ENCODE measurements around the gene UACA. TPM values are rescaled to one million over a fixed set of nuclear protein-coding genes. Genes with fewer than 3 reads are reported as not detected.

Gene UACA
- total and polyA plus RNA-seq, 2 of the 8 experiments (the other 6 are each of a cell fraction or from before 2014, with no cell fraction given): 28.6 to 38.9 TPM

DNA sequence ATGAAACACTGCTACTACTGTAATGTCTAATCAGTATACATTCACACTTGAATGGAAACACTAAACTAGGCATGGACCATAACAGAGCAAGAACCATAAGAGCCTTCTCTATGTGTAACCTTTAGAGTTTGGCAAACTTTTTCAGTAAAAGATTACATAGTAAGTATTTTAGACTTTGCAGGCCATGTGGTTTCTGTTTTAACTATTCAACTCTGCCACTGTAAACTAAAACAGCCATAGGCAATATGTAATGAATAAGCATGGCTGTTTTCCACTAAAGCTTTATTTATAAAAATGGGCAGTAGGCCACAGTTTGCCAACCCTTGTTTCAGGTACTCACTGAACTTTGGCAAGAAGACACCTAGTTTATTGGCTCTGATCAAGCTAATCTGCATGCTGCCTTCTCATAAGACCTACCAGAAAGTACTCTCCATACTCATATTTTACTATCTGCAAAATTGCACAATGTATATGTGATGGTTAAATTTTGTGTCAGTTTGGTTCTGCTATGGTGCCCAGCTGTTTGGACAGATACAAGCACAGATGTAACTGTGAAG is 46.0 kb downstream of the UACA start:
- no peak overlapping the region for H3K23ac ChIP-seq (ENCODE audit: insufficient read length)
- H2AFZ ChIP-seq (ENCODE audit: low read length): no peak overlapping the region
- no peak overlapping the region for H3K56ac ChIP-seq (replicated peaks; ENCODE audit: insufficient read length, low read depth, low read length)
- H3K9ac ChIP-seq (replicated peaks in 1 of 4; ENCODE audit: extremely low read depth in 1 of 4, low read depth in 3 of 4, low read length in 3 of 4): no peak overlapping the region
- H3K36me3 ChIP-seq (ENCODE audit: control insufficient read depth in 2 of 4, insufficient read depth in 4 of 4, low read length in 3 of 4): no peaks in the 10 kb centered on the region
- no peak for FAIRE-seq
- no peaks in the 10 kb centered on the region; a peak in 1 of 4 replicates for H3K79me2 ChIP-seq (ENCODE audit: control insufficient read depth in 1 of 2, insufficient read depth in 2 of 2, low read length in 2 of 2)
- no peaks in the 10 kb centered on the region for H3K9me3 ChIP-seq (ENCODE audit: insufficient read depth in 2 of 2, low read depth in 1 of 2, low read length in 1 of 2)
- no peak overlapping the region for H3K4me3 ChIP-seq (ENCODE audit: extremely low read depth in 1 of 4, insufficient read depth in 2 of 4, low read depth in 3 of 4, low read length in 4 of 4)
- H4K8ac ChIP-seq (ENCODE audit: extremely low read depth, insufficient read depth, low read length): no peak overlapping the region
- no peak overlapping the region for H3K18ac ChIP-seq (ENCODE audit: extremely low read depth, low read length)
- H4K5ac ChIP-seq (ENCODE audit: insufficient read length, low read depth, low read length): no peak overlapping the region
- no peak overlapping the region for H3K4me2 ChIP-seq (ENCODE audit: insufficient read depth in 1 of 2, low read depth in 2 of 2, low read length in 2 of 2)
- H2BK20ac ChIP-seq (ENCODE audit: low read length): no peak overlapping the region
- H4K20me1 ChIP-seq (replicated peaks in 1 of 2; ENCODE audit: control insufficient read depth in 1 of 2, insufficient read depth in 2 of 2, low read length in 2 of 2): peaks cover 0 to 1% of the 10 kb centered on the region in 2 experiments
- no peak overlapping the region for H2BK15ac ChIP-seq (ENCODE audit: low read length)
- H3K4me1 ChIP-seq (replicated peaks in 1 of 4; ENCODE audit: control insufficient read depth in 3 of 4, insufficient read depth in 4 of 4, low read length in 3 of 4): 0 out of 7 replicates have a peak, but pooled peaks cover 0 to 2% (median 0%) of the 10 kb centered on the region in 4 experiments
- no peak overlapping the region for H3K27ac ChIP-seq (ENCODE audit: low read depth, low read length)
- no peak overlapping the region for H3K4ac ChIP-seq (replicated peaks; ENCODE audit: insufficient read length, low read depth, low read length)
- no peak overlapping the region for H2BK5ac ChIP-seq (ENCODE audit: low read depth, low read length)
- no peak overlapping the region for H3K14ac ChIP-seq (ENCODE audit: insufficient read length)
- H3K23me2 ChIP-seq (ENCODE audit: low read depth, low read length): no peaks in the 10 kb centered on the region; the same call in 1 of the 2 replicates
- 0 out of 2 replicates have a peak, but pooled peaks cover 2% of the 10 kb centered on the region for H3K79me1 ChIP-seq (ENCODE audit: low read depth, low read length)
- no peak for DNase-seq (ENCODE audit: low read depth in 1 of 2, low spot score in 2 of 2)
- no peak overlapping the region for H2BK12ac ChIP-seq (ENCODE audit: low read depth, low read length)
- H3K27me3 ChIP-seq (replicated peaks in 1 of 4; ENCODE audit: control insufficient read depth in 3 of 4, extremely low read depth in 1 of 4, insufficient read depth in 3 of 4, low read length in 3 of 4): no peaks in the 10 kb centered on the region
- CTCF ChIA-PET (ENCODE audit: partially characterized antibody): no interaction called here
- no peak overlapping the region for H2AK5ac ChIP-seq (ENCODE audit: low read depth, low read length)
- H2BK120ac ChIP-seq (replicated peaks; ENCODE audit: low read depth, low read length): no peak overlapping the region
- POLR2A ChIA-PET (ENCODE audit: partially characterized antibody): no interaction called here
- H4K91ac ChIP-seq (replicated peaks; ENCODE audit: insufficient read length, low read length): no peak overlapping the region
- TF ChIP-seq EP300 (IDR thresholded peaks at IDR 0.05; ENCODE audit: borderline replicate concordance in 1 of 2, low read depth in 2 of 2, low read length in 2 of 2): no peak
- no peak for TF ChIP-seq ASH2L (IDR thresholded peaks at IDR 0.05; ENCODE audit: low read length)
- no peak for TF ChIP-seq RFX5 (IDR thresholded peaks at IDR 0.05; ENCODE audit: borderline replicate concordance, low read depth, low read length)
- no peak for TF ChIP-seq SP2 (IDR thresholded peaks at IDR 0.05; ENCODE audit: low read length)
- no peak for TF ChIP-seq KDM4A (IDR thresholded peaks at IDR 0.05; ENCODE audit: low read depth, low read length, severe bottlenecking)
- TF ChIP-seq, protein P1, sequence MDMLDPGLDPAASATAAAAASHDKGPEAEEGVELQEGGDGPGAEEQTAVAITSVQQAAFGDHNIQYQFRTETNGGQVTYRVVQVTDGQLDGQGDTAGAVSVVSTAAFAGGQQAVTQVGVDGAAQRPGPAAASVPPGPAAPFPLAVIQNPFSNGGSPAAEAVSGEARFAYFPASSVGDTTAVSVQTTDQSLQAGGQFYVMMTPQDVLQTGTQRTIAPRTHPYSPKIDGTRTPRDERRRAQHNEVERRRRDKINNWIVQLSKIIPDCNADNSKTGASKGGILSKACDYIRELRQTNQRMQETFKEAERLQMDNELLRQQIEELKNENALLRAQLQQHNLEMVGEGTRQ (IDR thresholded peaks at IDR 0.05; ENCODE audit: low read length): no peak
- TF ChIP-seq CBX5 (IDR thresholded peaks at IDR 0.05; ENCODE audit: low read depth, low read length): no peak
- TF ChIP-seq MAX (IDR thresholded peaks at IDR 0.05): no peak
- no peak for TF ChIP-seq FOSL1 (IDR thresholded peaks at IDR 0.05; ENCODE audit: insufficient read depth, low read depth, low read length)
- TF ChIP-seq CHD2 (IDR thresholded peaks at IDR 0.05; ENCODE audit: low read length): no peak
- no peak for TF ChIP-seq HDAC2 (IDR thresholded peaks at IDR 0.05; ENCODE audit: borderline replicate concordance in 1 of 2, low read depth in 2 of 2, low read length in 2 of 2)
- TF ChIP-seq, protein P2, sequence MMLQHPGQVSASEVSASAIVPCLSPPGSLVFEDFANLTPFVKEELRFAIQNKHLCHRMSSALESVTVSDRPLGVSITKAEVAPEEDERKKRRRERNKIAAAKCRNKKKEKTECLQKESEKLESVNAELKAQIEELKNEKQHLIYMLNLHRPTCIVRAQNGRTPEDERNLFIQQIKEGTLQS (IDR thresholded peaks at IDR 0.05; ENCODE audit: insufficient read depth, low read depth, low read length): no peak
